Measurements from ENCODE around the gene SLC35D1.

- TF ChIP-seq EZH2 (IDR thresholded peaks at IDR 0.05; ENCODE audit: low read length) (no peak), CTCF (optimal IDR thresholded peaks at IDR 0.05 in 1 of 3, IDR thresholded peaks at IDR 0.05 in 1 of 3, conservative IDR thresholded peaks at IDR 0.05 in 1 of 3; ENCODE audit: extremely low read depth in 1 of 3, insufficient read depth in 2 of 3, low read length in 3 of 3) (no peak)
Measured at GRCh38 chr1:67044631-67045270, 9.2 kb downstream of the SLC35D1 start.

Data from keratinocyte (primary cell).